ENCODE results near the gene MPRIP.

Gene MPRIP

DNA sequence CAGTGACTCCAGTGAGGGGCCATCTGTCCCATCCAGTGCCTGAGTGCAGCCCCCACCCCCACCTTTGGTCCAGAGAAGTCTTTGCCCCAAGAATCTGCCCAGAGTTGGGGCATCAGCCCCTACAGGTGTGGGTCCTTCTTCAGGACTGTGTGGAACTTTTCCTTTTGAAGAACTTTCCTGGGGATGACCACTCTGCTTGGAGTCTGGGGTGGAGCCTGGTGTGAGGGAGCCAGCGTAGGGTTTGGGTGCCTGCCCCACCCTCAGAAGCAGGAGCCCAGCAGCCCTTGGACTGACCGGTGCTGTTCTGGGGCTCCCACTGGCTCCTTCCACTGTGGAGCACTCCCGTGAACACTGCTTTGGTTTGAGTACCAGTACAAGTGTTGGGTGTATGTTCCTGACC is 19.3 kb downstream of the MPRIP start:
- no peak overlapping the region for H3K27ac ChIP-seq
- TF ChIP-seq, protein P1, sequence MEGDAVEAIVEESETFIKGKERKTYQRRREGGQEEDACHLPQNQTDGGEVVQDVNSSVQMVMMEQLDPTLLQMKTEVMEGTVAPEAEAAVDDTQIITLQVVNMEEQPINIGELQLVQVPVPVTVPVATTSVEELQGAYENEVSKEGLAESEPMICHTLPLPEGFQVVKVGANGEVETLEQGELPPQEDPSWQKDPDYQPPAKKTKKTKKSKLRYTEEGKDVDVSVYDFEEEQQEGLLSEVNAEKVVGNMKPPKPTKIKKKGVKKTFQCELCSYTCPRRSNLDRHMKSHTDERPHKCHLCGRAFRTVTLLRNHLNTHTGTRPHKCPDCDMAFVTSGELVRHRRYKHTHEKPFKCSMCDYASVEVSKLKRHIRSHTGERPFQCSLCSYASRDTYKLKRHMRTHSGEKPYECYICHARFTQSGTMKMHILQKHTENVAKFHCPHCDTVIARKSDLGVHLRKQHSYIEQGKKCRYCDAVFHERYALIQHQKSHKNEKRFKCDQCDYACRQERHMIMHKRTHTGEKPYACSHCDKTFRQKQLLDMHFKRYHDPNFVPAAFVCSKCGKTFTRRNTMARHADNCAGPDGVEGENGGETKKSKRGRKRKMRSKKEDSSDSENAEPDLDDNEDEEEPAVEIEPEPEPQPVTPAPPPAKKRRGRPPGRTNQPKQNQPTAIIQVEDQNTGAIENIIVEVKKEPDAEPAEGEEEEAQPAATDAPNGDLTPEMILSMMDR (conservative IDR thresholded peaks at IDR 0.05) = no peak

- TF ChIP-seq, protein P1 (conservative IDR thresholded peaks at IDR 0.05) = no peak
- no peak overlapping the region for H3K27ac ChIP-seq
These were observed 20.1 kb downstream of the MPRIP start for GRCh38 chr17:17062356-17062755.

GRCh38 chr17:17062866-17063265 is 20.6 kb downstream of the MPRIP start:
- no peak overlapping the region for H3K27ac ChIP-seq
- TF ChIP-seq, protein P1 (conservative IDR thresholded peaks at IDR 0.05) = no peak

GRCh38 chr17:17063546-17064122 is 21.4 kb downstream of the MPRIP start:
- TF ChIP-seq, protein P1 (conservative IDR thresholded peaks at IDR 0.05) = no peak
- no peak overlapping the region for H3K27ac ChIP-seq

- no peak overlapping the region for H3K27ac ChIP-seq
- TF ChIP-seq, protein P1 (conservative IDR thresholded peaks at IDR 0.05) = no peak
These were observed 22.1 kb downstream of the MPRIP start for GRCh38 chr17:17064322-17064721.

DNA sequence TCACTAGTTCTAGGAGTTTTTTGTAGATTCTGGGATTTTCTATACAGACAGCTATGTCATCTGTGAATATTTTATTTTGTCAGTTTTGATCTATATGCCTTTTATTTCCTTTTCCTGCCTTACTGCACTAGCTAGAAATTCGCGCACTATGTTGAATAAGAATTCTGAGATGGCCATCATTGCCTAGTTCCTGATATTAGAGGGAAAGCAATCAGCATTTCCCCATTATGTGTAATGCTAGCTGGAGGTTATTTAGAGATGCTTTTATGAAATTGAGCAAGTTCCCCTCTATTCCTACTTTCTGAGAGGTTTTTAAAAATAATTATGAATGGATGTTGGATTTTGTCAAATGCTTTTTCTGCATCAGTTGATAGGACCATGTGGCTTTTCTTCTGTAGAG is 23.8 kb downstream of the MPRIP start:
- no peak overlapping the region for H3K27ac ChIP-seq
- TF ChIP-seq, protein P1 (conservative IDR thresholded peaks at IDR 0.05) = no peak

GRCh38 chr17:17067257-17067656 is 25.0 kb downstream of the MPRIP start:
- TF ChIP-seq, protein P1 (conservative IDR thresholded peaks at IDR 0.05) = no peak
- H3K27ac ChIP-seq = no peak overlapping the region
